Fibroblast of mammary gland (primary cell): Measurements from ENCODE around the gene NR1H3.
"Not testable (repeated sequence)": the region's sequence is repeated elsewhere in the genome, so short reads cannot be mapped to it uniquely, and the experiment has no call there.

ENCODE experiments used
- DNase-seq: peaks from one replicate; pipeline ENCODE4 v3.0.0-alpha.2; 2010; ENCODE audit warnings: low read depth
- H3K4me3 ChIP-seq: 2 replicates; pipeline ENCODE4 v1.5.1; 2011; ENCODE audit warnings: low read depth, mild to moderate bottlenecking, low read length, moderate library complexity; ENCODE audit not compliant: control insufficient read depth
- TF ChIP-seq, protein P1 (sequence below): conservative IDR thresholded peaks from 2 replicates; pipeline ENCODE4 v1.5.1; 2011; ENCODE audit warnings: low read depth, low read length, inconsistent platforms; ENCODE audit not compliant: control insufficient read depth, insufficient read depth

Gene NR1H3

DNA sequence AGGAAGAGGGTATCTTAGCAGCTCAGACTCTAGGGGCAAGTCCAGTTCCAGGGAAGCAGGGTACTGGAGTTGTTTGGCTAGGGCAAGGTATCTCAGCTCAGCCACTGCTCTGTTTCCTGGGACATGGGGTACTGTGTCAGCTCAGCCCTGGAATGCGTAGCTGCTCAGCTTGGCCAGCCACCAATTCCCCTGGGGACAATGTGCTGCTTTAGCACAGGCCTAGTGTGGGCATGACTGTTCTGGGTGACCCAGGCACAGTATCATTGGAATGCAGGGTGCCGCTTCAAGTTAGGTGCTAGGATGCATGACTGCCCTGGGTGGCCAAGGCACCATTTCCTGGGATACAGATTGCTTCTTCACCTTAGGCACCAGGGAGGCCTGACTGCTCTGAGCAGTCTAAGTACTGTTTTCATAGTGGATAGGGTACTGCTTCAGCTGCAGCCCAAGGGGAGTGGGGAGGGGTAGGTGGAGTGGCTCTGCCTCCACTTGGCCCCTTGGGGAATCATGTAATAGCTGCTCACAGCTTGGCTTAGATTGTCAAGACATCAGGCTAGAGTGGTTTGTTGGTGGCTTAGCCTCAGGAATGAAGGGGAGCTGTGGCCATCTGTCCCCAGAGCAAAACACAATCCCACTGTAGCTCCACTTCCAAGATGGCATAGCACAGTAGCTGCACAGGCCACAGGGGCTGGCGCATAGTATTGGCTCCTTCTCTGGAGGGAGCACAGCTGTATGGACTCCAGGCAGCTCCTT lies 48.1 kb downstream of the NR1H3 start:
- TF ChIP-seq, protein P1, sequence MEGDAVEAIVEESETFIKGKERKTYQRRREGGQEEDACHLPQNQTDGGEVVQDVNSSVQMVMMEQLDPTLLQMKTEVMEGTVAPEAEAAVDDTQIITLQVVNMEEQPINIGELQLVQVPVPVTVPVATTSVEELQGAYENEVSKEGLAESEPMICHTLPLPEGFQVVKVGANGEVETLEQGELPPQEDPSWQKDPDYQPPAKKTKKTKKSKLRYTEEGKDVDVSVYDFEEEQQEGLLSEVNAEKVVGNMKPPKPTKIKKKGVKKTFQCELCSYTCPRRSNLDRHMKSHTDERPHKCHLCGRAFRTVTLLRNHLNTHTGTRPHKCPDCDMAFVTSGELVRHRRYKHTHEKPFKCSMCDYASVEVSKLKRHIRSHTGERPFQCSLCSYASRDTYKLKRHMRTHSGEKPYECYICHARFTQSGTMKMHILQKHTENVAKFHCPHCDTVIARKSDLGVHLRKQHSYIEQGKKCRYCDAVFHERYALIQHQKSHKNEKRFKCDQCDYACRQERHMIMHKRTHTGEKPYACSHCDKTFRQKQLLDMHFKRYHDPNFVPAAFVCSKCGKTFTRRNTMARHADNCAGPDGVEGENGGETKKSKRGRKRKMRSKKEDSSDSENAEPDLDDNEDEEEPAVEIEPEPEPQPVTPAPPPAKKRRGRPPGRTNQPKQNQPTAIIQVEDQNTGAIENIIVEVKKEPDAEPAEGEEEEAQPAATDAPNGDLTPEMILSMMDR = no peak
- no peak overlapping the region for H3K4me3 ChIP-seq
- DNase-seq = no peak

- no peak for DNase-seq
- TF ChIP-seq, protein P1 = no peak
- no peak overlapping the region for H3K4me3 ChIP-seq
These were observed 48.7 kb downstream of the NR1H3 start for GRCh38 chr11:47306484-47306844.

DNA sequence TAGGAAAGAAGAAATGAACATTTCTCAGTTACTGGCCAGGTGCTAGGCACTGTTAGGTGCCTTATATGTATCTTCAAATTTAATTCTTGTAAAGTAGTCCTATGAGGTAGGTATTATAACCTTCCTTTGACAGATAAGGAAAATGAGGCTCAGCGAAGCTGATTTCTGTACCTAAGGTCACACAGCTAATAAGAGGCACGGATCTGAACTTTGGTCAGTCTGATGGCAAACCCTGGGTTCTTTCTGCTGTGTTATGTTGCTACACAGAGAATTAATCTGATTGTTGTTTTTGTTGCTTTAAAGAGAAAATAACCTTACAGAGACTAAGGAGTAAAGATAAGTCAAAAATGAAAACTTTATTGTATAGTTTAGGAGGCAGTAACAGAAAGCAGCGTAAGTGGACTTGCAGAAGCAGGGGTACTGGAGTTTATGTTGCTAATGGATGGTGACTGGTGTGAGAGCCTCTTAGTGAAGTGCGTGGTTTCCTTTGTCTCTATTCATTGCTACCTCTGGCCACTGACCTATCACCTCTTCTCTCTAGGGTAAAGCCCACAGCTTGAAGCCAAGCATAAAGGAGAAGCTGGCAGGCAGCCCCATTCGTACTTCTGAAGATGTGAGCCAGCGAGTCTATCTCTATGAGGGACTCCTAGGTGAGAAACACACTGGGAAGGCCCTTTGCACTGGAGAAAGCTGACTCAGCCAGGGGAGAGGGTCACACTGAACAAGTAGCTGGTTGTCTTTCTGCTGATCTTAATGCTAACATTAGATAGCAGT lies 50.4 kb downstream of the NR1H3 start:
- no peak overlapping the region for H3K4me3 ChIP-seq
- no peak for DNase-seq
- TF ChIP-seq, protein P1 = no peak

- no peak overlapping the region for H3K4me3 ChIP-seq
- peak; percentile 41 for DNase-seq
- TF ChIP-seq, protein P1 = no peak
These were observed 57.2 kb downstream of the NR1H3 start for GRCh38 chr11:47314992-47315391.

GRCh38 chr11:47316501-47316900 lies 58.7 kb downstream of the NR1H3 start:
- H3K4me3 ChIP-seq, DNase-seq: not testable (repeated sequence)

DNA sequence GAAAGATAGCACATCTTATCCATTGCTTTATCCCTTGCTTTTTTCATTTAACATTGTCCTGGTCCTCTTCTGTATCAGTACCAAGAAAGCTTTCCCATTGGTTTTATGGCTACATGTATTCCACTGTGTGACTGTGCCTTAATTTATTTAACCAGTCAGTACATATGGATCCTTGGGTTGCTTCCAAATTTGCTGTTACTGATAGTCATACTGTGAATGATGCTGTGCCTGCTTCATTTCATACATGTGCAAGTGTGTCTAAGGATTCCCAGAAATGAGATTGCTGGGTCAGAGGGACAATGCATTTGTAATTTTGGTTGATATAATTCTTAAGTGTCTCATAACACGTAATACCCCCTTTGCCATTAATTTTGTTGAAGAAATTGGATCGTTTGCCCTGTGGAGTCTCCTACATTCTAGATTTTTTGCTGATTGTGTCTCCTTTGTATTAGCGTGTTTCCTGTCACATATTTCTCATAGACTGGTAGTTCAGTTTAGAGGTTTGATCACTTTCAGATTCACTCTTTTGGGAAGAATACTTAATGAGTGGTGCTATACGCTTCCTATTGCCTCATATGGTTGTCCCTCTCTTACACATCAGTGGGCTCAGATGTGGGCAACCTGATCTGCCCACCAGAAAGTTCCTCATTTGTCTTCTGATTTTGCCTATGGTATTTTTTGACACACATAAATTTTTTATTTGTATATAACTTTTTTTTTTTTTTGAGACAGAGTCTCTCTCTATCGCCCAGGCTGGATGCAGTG lies 59.5 kb downstream of the NR1H3 start:
- peak; percentile 4 for DNase-seq
- TF ChIP-seq, protein P1 = no peak
- no peak overlapping the region for H3K4me3 ChIP-seq

- H3K4me3 ChIP-seq = no peak overlapping the region
- TF ChIP-seq, protein P1 = no peak
- no peak for DNase-seq
These were observed 60.4 kb downstream of the NR1H3 start for GRCh38 chr11:47318166-47318565.
